Gastrocnemius medialis (tissue), 4 donors: Measurements from ENCODE around the gene SLC17A8. TPM values are rescaled to one million over a fixed set of nuclear protein-coding genes. Genes with fewer than 3 reads are reported as not detected.

Experiments used
- ATAC-seq, 2 donors: fragments of 150-250 bp; one replicate each; pipeline ENCODE4 v1.9.1; 2016
- DNase-seq, 2 donors: peaks; one replicate each; pipeline ENCODE4 v3.0.0-alpha.2; 2019
- H3K27ac ChIP-seq, 4 donors: fragments of 200-600 bp; sonication (generic); 1 replicate in 1 of 4; 2 replicates in 3 of 4; pipeline ENCODE4 v1.5.1; 2016 to 2018; ENCODE audit warnings: mild to moderate bottlenecking in 2 of 4, moderate library complexity in 1 of 4
- H3K27me3 ChIP-seq, 3 donors: fragments of 200-600 bp; sonication (generic) in 2 of 3; 1 replicate in 1 of 3; 2 replicates in 2 of 3; pipeline versions ENCODE4 v1.5.1 to v1.6.0; 2016 to 2019; ENCODE audit warnings: mild to moderate bottlenecking in 1 of 3, moderate library complexity in 1 of 3
- H3K36me3 ChIP-seq, 2 donors: fragments of 200-600 bp; sonication (generic) in 1 of 2; one replicate each; pipeline ENCODE4 v1.5.1; 2017 to 2018
- H3K4me1 ChIP-seq, 2 donors: fragments of 200-600 bp; sonication (generic) in 1 of 2; one replicate each; pipeline ENCODE4 v1.5.1; 2016 to 2017; ENCODE audit warnings: mild to moderate bottlenecking in 2 of 2
- H3K4me3 ChIP-seq, 4 donors: fragments of 200-600 bp; sonication (generic) in 3 of 4; 1 replicate in 1 of 4; 2 replicates in 3 of 4; pipeline ENCODE4 v1.5.1; 2016 to 2019; ENCODE audit warnings: mild to moderate bottlenecking in 2 of 4
- H3K9me3 ChIP-seq, 3 donors: fragments of 200-600 bp; sonication (generic) in 2 of 3; 1 replicate in 1 of 3; 2 replicates in 2 of 3; pipeline ENCODE4 v1.5.1; 2016 to 2019
- CTCF ChIP-seq, 5 experiments: fragments of 450-650 bp in 3 of 5; fragments of 200-600 bp in 2 of 5; sonication (generic) in 2 of 5; IDR thresholded peaks in 4 of 5; conservative IDR thresholded peaks in 1 of 5; 1 replicate in 4 of 5; 2 replicates in 1 of 5; pipeline ENCODE4 v1.5.1; 2016 to 2019; ENCODE audit warnings: antibody characterized with exemption in 5 of 5, mild to moderate bottlenecking in 3 of 5, moderate library complexity in 3 of 5
- POLR2A ChIP-seq, 2 donors: fragments of 450-650 bp; IDR thresholded peaks; one replicate each; pipeline ENCODE4 v1.6.1; 2017; ENCODE audit warnings: antibody characterized with exemption in 2 of 2, mild to moderate bottlenecking in 2 of 2, moderate library complexity in 2 of 2
- in situ Hi-C, 4 donors: fragments of 200-750 bp; cut with MboI; loops; one replicate each; pipeline versions ENCODE4 v1.15.0 to v1.8.0; 2017; ENCODE audit warnings: low sequenced_read_pairs in 4 of 4
- intact Hi-C: fragments of 100-400 bp; cut with DNase I; formaldehyde crosslinking; loops from one replicate; pipeline ENCODE4 v1.15.1; 2023; ENCODE audit warnings: low total_unique reads
- total RNA-seq, 4 donors: library from RNA; depleted of rRNA; stranded (reverse); fragments of >200 nt; gene quantifications; one replicate each; pipeline versions ENCODE4 v1.1.0 to v1.2.3, GENCODE V29; 2016

SLC17A8 gene
- total RNA-seq, 4 donors from 2014 or later: 0.31 TPM; not detected in 3

GRCh38 chr12:100326208-100326607, 30.7 kb upstream of the SLC17A8 start:
- Histone ChIP-seq H3K36me3 (peaks cover 0 to 16% of the 10 kb centered on the region in 2 donors), H3K4me3 (no peak overlapping the region), H3K27me3 (no peaks in the 10 kb centered on the region), H3K9me3 (no peaks in the 10 kb centered on the region), H3K27ac (no peak overlapping the region), H3K4me1 (no peaks in the 10 kb centered on the region)
- intact Hi-C loops (no loop called here), in situ Hi-C loops (no loop called here)
- no peak for TF ChIP-seq CTCF (IDR thresholded peaks at IDR 0.05 in 4 of 5, conservative IDR thresholded peaks at IDR 0.05 in 1 of 5)
- no peak for TF ChIP-seq POLR2A (IDR thresholded peaks at IDR 0.05)
- DNase-seq: no peak
- ATAC-seq: no peak

GRCh38 chr12:100329800-100330199, 27.1 kb upstream of the SLC17A8 start:
- ATAC-seq: no peak
- intact Hi-C loops (no loop called here), in situ Hi-C loops (no loop called here)
- Histone ChIP-seq H3K27ac (no peak overlapping the region), H3K9me3 (no peaks in the 10 kb centered on the region), H3K4me1 (peaks cover 0 to 5% of the 10 kb centered on the region in 2 donors), H3K4me3 (no peak overlapping the region), H3K27me3 (no peaks in the 10 kb centered on the region), H3K36me3 (peaks cover 0 to 12% of the 10 kb centered on the region in 2 donors)
- no peak for DNase-seq
- no peak for TF ChIP-seq POLR2A (IDR thresholded peaks at IDR 0.05)
- TF ChIP-seq CTCF (IDR thresholded peaks at IDR 0.05 in 4 of 5, conservative IDR thresholded peaks at IDR 0.05 in 1 of 5): no peak

- H3K9me3 ChIP-seq: no peaks in the 10 kb centered on the region
- TF ChIP-seq POLR2A (IDR thresholded peaks at IDR 0.05): no peak
- no peak for TF ChIP-seq CTCF (IDR thresholded peaks at IDR 0.05 in 4 of 5, conservative IDR thresholded peaks at IDR 0.05 in 1 of 5)
- DNase-seq: no peak
- no peaks in the 10 kb centered on the region for H3K27me3 ChIP-seq
- H3K36me3 ChIP-seq: peaks cover 0 to 21% of the 10 kb centered on the region in 2 donors
- no peak for ATAC-seq
- peaks cover 0 to 5% of the 10 kb centered on the region in 2 donors for H3K4me1 ChIP-seq
- no peak overlapping the region for H3K27ac ChIP-seq
- in situ Hi-C loops (no loop called here), intact Hi-C loops (no loop called here)
- no peak overlapping the region for H3K4me3 ChIP-seq
These were observed 25.0 kb upstream of the SLC17A8 start for GRCh38 chr12:100331871-100332270.

- Histone ChIP-seq H3K4me1 (peaks cover 0 to 8% of the 10 kb centered on the region in 2 donors), H3K27me3 (no peaks in the 10 kb centered on the region), H3K9me3 (no peaks in the 10 kb centered on the region), H3K4me3 (no peak overlapping the region), H3K36me3 (peaks cover 0 to 17% of the 10 kb centered on the region in 2 donors), H3K27ac (no peak overlapping the region)
- ATAC-seq (no peak), DNase-seq (no peak)
- TF ChIP-seq POLR2A (IDR thresholded peaks at IDR 0.05): no peak
- no peak for TF ChIP-seq CTCF (IDR thresholded peaks at IDR 0.05 in 4 of 5, conservative IDR thresholded peaks at IDR 0.05 in 1 of 5)
- intact Hi-C loops: no loop called here
- in situ Hi-C loops: no loop called here
These were observed 24.0 kb upstream of the SLC17A8 start for GRCh38 chr12:100332852-100333251.

GRCh38 chr12:100337299-100337698, 19.6 kb upstream of the SLC17A8 start:
- DNase-seq (no peak), ATAC-seq (no peak)
- Histone ChIP-seq H3K4me1 (peaks cover 0 to 3% of the 10 kb centered on the region in 2 donors), H3K36me3 (peaks cover 0 to 28% of the 10 kb centered on the region in 2 donors), H3K27ac (no peak overlapping the region), H3K9me3 (no peaks in the 10 kb centered on the region), H3K4me3 (no peak overlapping the region), H3K27me3 (no peaks in the 10 kb centered on the region)
- TF ChIP-seq POLR2A (IDR thresholded peaks at IDR 0.05) (no peak), CTCF (IDR thresholded peaks at IDR 0.05 in 4 of 5, conservative IDR thresholded peaks at IDR 0.05 in 1 of 5) (no peak)
- in situ Hi-C loops: no loop called here
- intact Hi-C loops: no loop called here
